Measurements from ENCODE around the gene KCNE3.

KCNE3 gene

GRCh38 chr11:74466916-74467885, at the start of gene KCNE3:
Gene KCNE3 (minus strand): TSS chr11:74467549. CDS start chr11:74457563, 9,986 bp downstream.
- DNase-seq, result no peak

GRCh38 chr11:74507582-74507981, 40.2 kb upstream of the KCNE3 start:
- no peak for DNase-seq

GRCh38 chr11:74506823-74507222, 39.5 kb upstream of the KCNE3 start:
- no peak for DNase-seq

- DNase-seq, result no peak
These were observed 38.6 kb upstream of the KCNE3 start for GRCh38 chr11:74505911-74506310.

- DNase-seq, result no peak
These were observed 36.8 kb upstream of the KCNE3 start for GRCh38 chr11:74504100-74504691.

- no peak for DNase-seq
These were observed 27.6 kb upstream of the KCNE3 start for GRCh38 chr11:74494916-74495315.

- no peak for DNase-seq
These were observed 26.7 kb upstream of the KCNE3 start for GRCh38 chr11:74493791-74494630.

- peak; percentile 98 for DNase-seq
These were observed 25.8 kb upstream of the KCNE3 start, which contains the start of gene LIPT2 for GRCh38 chr11:74492974-74493790. Gene LIPT2 (minus strand): TSS chr11:74493724. CDS start chr11:74493703, 21 bp downstream.

GRCh38 chr11:74492084-74492483, 24.7 kb upstream of the KCNE3 start:
- DNase-seq, result no peak

GRCh38 chr11:74490941-74491340, 23.6 kb upstream of the KCNE3 start:
- no peak for DNase-seq

GRCh38 chr11:74487875-74488274, 20.5 kb upstream of the KCNE3 start:
- no peak for DNase-seq

- DNase-seq, result no peak
These were observed 18.5 kb upstream of the KCNE3 start for GRCh38 chr11:74485868-74486267.

- DNase-seq, result no peak
These were observed 13.5 kb upstream of the KCNE3 start for GRCh38 chr11:74480688-74481417.

GRCh38 chr11:74479732-74480123, 12.4 kb upstream of the KCNE3 start:
- DNase-seq, result no peak

- no peak for DNase-seq
These were observed 11.8 kb upstream of the KCNE3 start for GRCh38 chr11:74478877-74479731.

GRCh38 chr11:74476536-74476935, 9.2 kb upstream of the KCNE3 start:
- no peak for DNase-seq

- DNase-seq, result no peak
These were observed 7.0 kb upstream of the KCNE3 start for GRCh38 chr11:74474316-74474715.

GRCh38 chr11:74473382-74474173, 6.2 kb upstream of the KCNE3 start:
- no peak for DNase-seq

GRCh38 chr11:74471668-74472429, 4.5 kb upstream of the KCNE3 start:
- DNase-seq, result no peak
